HepG2 (cell line): ENCODE results near the gene FGD3. TPM values are rescaled to one million over a fixed set of nuclear protein-coding genes. Genes with fewer than 3 reads are reported as not detected.

Experiments
- ARHGAP35 ChIP-seq: sonication (generic); formaldehyde crosslinking; IDR thresholded peaks from 2 replicates; pipeline ENCODE4 v1.9.0; 2022; ENCODE audit warnings: mild to moderate bottlenecking, inconsistent platforms, moderate library complexity, missing genetic modification reagents, borderline replicate concordance
- CHD4 ChIP-seq: fragments of 200-600 bp; sonication (generic); IDR thresholded peaks from 2 replicates; pipeline ENCODE4 v1.7.0; 2017; ENCODE audit warnings: mild to moderate bottlenecking, low read length, borderline replicate concordance
- EED ChIP-seq: sonication (generic); formaldehyde crosslinking; IDR thresholded peaks from 2 replicates; pipeline ENCODE4 v1.5.0; 2020; ENCODE audit warnings: mild to moderate bottlenecking, missing genetic modification reagents
- FOXM1 ChIP-seq: sonication (generic); formaldehyde crosslinking; IDR thresholded peaks from 2 replicates; pipeline ENCODE4 v1.5.0; 2020; ENCODE audit warnings: missing genetic modification reagents
- HOXD1 ChIP-seq: sonication (generic); formaldehyde crosslinking; IDR thresholded peaks from 2 replicates; pipeline ENCODE4 v1.5.0; 2020; ENCODE audit warnings: missing genetic modification reagents
- KAT8 ChIP-seq: IDR thresholded peaks from 2 replicates; pipeline ENCODE4 v1.6.1; 2016; ENCODE audit warnings: missing genetic modification reagents, missing compliant biosample characterization
- KDM3A ChIP-seq: IDR thresholded peaks from 2 replicates; pipeline ENCODE4 v1.6.1; 2018; ENCODE audit warnings: low read depth, missing compliant biosample characterization
- KDM5A ChIP-seq: fragments of 200-600 bp; sonication (generic); IDR thresholded peaks from 2 replicates; pipeline ENCODE4 v1.7.0; 2018; ENCODE audit warnings: antibody characterized with exemption, mild to moderate bottlenecking, low read length, borderline replicate concordance
- MTA3 ChIP-seq: sonication (generic); formaldehyde crosslinking; IDR thresholded peaks from 2 replicates; pipeline ENCODE4 v1.4.0; 2020; ENCODE audit warnings: missing genetic modification reagents
- NCOR1 ChIP-seq: fragments of 200-600 bp; sonication (generic); IDR thresholded peaks from 2 replicates; pipeline ENCODE4 v1.7.0; 2017; ENCODE audit warnings: antibody characterized with exemption, low read length, borderline replicate concordance
- NFIC ChIP-seq: IDR thresholded peaks from 2 replicates; pipeline ENCODE4 v1.6.1; 2012; ENCODE audit warnings: mild to moderate bottlenecking, low read length, inconsistent platforms
- NONO ChIP-seq, 2 experiments: fragments of 450-650 bp in 1 of 2; sonication (generic) in 1 of 2; formaldehyde crosslinking in 1 of 2; IDR thresholded peaks in 1 of 2; conservative IDR thresholded peaks in 1 of 2; 2 replicates each; pipeline versions ENCODE4 v1.6.1 to v1.8.0; 2017 to 2022; ENCODE audit warnings: mild to moderate bottlenecking in 1 of 2, missing genetic modification reagents in 1 of 2, moderate library complexity in 1 of 2
- NR1H2 ChIP-seq: sonication (generic); formaldehyde crosslinking; IDR thresholded peaks from 2 replicates; pipeline ENCODE4 v1.8.1; 2022; ENCODE audit warnings: low read depth, missing genetic modification reagents, borderline replicate concordance
- PRPF4 ChIP-seq: fragments of 200-400 bp; formaldehyde crosslinking; IDR thresholded peaks from 2 replicates; pipeline ENCODE4 v1.6.1; 2016; ENCODE audit warnings: low read length, low read depth; ENCODE audit not compliant: poor library complexity, severe bottlenecking
- RARA ChIP-seq: IDR thresholded peaks from 2 replicates; pipeline ENCODE4 v1.6.1; 2016; ENCODE audit warnings: missing genetic modification reagents, missing compliant biosample characterization
- TBX3 ChIP-seq: fragments of 450-650 bp; IDR thresholded peaks from 2 replicates; pipeline ENCODE4 v1.6.1; 2017; ENCODE audit warnings: antibody characterized with exemption, mild to moderate bottlenecking, inconsistent platforms, borderline replicate concordance
- TCF7L2 ChIP-seq: IDR thresholded peaks from 2 replicates; pipeline ENCODE4 v1.6.1; 2011; ENCODE audit warnings: mild to moderate bottlenecking, low read depth, low read length, moderate library complexity
- U2AF2 ChIP-seq: fragments of 200-400 bp; formaldehyde crosslinking; IDR thresholded peaks from 2 replicates; pipeline ENCODE4 v1.6.1; 2017; ENCODE audit warnings: low read depth, mild to moderate bottlenecking, low read length
- ZMYM4 ChIP-seq: sonication (generic); formaldehyde crosslinking; IDR thresholded peaks from 2 replicates; pipeline ENCODE4 v1.8.1; 2023; ENCODE audit warnings: mild to moderate bottlenecking, missing genetic modification reagents
- ZNF781 ChIP-seq: sonication (generic); formaldehyde crosslinking; IDR thresholded peaks from 2 replicates; pipeline ENCODE4 v1.5.1; 2020; ENCODE audit warnings: borderline replicate concordance, mild to moderate bottlenecking, missing genetic modification reagents; ENCODE audit errors: not compliant biosample characterization
- ZNF792 ChIP-seq: IDR thresholded peaks from 2 replicates; pipeline ENCODE4 v1.6.1; 2016
- ZNF878 ChIP-seq: sonication (generic); formaldehyde crosslinking; IDR thresholded peaks from 2 replicates; pipeline ENCODE4 v1.8.1; 2023; ENCODE audit warnings: mild to moderate bottlenecking, missing genetic modification reagents, moderate library complexity
- ZNF891 ChIP-seq: sonication (generic); formaldehyde crosslinking; IDR thresholded peaks from 2 replicates; pipeline ENCODE4 v1.5.0; 2020; ENCODE audit warnings: mild to moderate bottlenecking, missing genetic modification reagents
- ZSCAN20 ChIP-seq: sonication (generic); formaldehyde crosslinking; IDR thresholded peaks from 2 replicates; pipeline ENCODE4 v1.4.0; 2020; ENCODE audit warnings: missing genetic modification reagents, mild to moderate bottlenecking, borderline replicate concordance
- ZSCAN30 ChIP-seq: sonication (generic); formaldehyde crosslinking; IDR thresholded peaks from 2 replicates; pipeline ENCODE4 v1.5.0; 2020; ENCODE audit warnings: mild to moderate bottlenecking, missing genetic modification reagents
- polyA plus RNA-seq, 8 experiments: library from polyadenylated mRNA; depleted of rRNA in 3 of 8; stranded (reverse) in 7 of 8; unstranded in 1 of 8; fragments of >200 nt; fragmentation: Illumina TruSeq in 4 of 8; extraction: Trizol in 4 of 8; gene quantifications; 2 replicates each; pipeline versions ENCODE4 v1.2.1 to v1.2.3, GENCODE V29; 2011 to 2016; ENCODE audit warnings: low read depth in 4 of 8, missing spikeins in 1 of 8, mixed read lengths in 1 of 8; ENCODE audit not compliant: insufficient read depth in 1 of 8
- total RNA-seq, 5 experiments: library from RNA; depleted of rRNA; stranded (reverse); fragments of >200 nt; fragmentation: Illumina TruSeq; extraction: Trizol; gene quantifications; 2 replicates each; pipeline ENCODE4 v1.2.3, GENCODE V29; 2016; ENCODE audit warnings: low read depth in 1 of 5
- TF ChIP-seq, protein P1 (sequence below): sonication (generic); formaldehyde crosslinking; IDR thresholded peaks from 2 replicates; pipeline ENCODE4 v1.4.0; 2020; ENCODE audit warnings: missing genetic modification reagents, borderline replicate concordance
- TF ChIP-seq, protein P2 (sequence below): sonication (generic); formaldehyde crosslinking; IDR thresholded peaks from 2 replicates; pipeline ENCODE4 v1.5.0; 2020; ENCODE audit warnings: missing genetic modification reagents

Gene FGD3
- total and polyA plus RNA-seq, 2 of the 13 experiments (the other 11 are each of a cell fraction or from before 2014, with no cell fraction given), result 0.53 to 1.1 TPM

DNA sequence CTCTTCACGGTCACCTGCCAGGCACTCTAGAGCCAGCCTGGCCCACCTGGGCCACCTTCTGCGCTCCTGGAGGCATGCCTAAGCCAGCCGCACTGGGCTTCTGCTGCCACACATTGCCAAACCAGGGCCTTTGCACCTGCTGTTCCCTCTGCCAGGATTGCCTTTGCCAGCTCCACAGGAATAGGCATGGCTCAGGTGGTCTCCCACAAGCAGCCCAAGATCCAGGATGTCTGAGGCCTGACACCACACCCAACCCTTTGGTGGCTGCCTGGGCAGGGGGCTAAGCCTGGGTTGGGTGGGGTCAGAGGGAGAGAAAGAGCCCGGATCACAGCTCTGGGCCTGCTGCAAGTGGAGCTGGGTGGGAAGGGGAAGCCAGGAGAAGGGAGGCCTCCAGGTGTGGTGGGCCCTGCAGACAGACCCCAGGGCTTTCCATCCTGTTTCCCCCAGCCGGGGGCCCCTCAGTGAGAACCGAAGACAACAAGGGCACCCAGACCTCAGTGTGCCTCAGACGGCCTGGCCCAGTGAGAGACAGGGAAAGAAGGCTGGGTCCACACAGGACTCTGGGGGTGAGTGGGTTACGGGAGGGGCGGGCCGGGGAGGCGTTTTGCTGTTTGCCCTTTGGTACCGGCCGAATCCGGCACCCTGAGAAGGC lies 110.5 kb downstream of the FGD3 start (continued):
- TF ChIP-seq PRPF4 (no peak), KAT8 (CRISPR knock-in tag) (0 out of 2 replicates have a peak, but pooled peaks have one; percentile 11), ZSCAN30 (CRISPR knock-in tag) (no peak), TBX3 (no peak), KDM3A (CRISPR knock-in tag) (no peak), ZNF781 (CRISPR knock-in tag) (no peak), HOXD1 (CRISPR knock-in tag) (no peak), ZSCAN20 (no peak), MTA3 (CRISPR knock-in tag) (no peak), CHD4 (no peak), KDM5A (no peak), NFIC (no peak), RARA (CRISPR knock-in tag) (no peak), FOXM1 (CRISPR knock-in tag) (no peak), NCOR1 (no peak), ZNF792 (CRISPR knock-in tag) (no peak), NONO (IDR thresholded peaks at IDR 0.05) (no peak), NONO (CRISPR knock-in tag; conservative IDR thresholded peaks at IDR 0.05) (no peak), ZMYM4 (CRISPR knock-in tag) (no peak), ARHGAP35 (CRISPR knock-in tag) (no peak), TCF7L2 (no peak), U2AF2 (no peak), ZNF878 (CRISPR knock-in tag) (no peak), ZNF891 (CRISPR knock-in tag) (no peak), NR1H2 (no peak), EED (CRISPR knock-in tag) (0 out of 2 replicates have a peak, but pooled peaks have one; percentile 23)
- TF ChIP-seq, protein P1, sequence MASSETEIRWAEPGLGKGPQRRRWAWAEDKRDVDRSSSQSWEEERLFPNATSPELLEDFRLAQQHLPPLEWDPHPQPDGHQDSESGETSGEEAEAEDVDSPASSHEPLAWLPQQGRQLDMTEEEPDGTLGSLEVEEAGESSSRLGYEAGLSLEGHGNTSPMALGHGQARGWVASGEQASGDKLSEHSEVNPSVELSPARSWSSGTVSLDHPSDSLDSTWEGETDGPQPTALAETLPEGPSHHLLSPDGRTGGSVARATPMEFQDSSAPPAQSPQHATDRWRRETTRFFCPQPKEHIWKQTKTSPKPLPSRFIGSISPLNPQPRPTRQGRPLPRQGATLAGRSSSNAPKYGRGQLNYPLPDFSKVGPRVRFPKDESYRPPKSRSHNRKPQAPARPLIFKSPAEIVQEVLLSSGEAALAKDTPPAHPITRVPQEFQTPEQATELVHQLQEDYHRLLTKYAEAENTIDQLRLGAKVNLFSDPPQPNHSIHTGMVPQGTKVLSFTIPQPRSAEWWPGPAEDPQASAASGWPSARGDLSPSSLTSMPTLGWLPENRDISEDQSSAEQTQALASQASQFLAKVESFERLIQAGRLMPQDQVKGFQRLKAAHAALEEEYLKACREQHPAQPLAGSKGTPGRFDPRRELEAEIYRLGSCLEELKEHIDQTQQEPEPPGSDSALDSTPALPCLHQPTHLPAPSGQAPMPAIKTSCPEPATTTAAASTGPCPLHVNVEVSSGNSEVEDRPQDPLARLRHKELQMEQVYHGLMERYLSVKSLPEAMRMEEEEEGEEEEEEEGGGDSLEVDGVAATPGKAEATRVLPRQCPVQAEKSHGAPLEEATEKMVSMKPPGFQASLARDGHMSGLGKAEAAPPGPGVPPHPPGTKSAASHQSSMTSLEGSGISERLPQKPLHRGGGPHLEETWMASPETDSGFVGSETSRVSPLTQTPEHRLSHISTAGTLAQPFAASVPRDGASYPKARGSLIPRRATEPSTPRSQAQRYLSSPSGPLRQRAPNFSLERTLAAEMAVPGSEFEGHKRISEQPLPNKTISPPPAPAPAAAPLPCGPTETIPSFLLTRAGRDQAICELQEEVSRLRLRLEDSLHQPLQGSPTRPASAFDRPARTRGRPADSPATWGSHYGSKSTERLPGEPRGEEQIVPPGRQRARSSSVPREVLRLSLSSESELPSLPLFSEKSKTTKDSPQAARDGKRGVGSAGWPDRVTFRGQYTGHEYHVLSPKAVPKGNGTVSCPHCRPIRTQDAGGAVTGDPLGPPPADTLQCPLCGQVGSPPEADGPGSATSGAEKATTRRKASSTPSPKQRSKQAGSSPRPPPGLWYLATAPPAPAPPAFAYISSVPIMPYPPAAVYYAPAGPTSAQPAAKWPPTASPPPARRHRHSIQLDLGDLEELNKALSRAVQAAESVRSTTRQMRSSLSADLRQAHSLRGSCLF (CRISPR knock-in tag), result no peak
- TF ChIP-seq, protein P2, sequence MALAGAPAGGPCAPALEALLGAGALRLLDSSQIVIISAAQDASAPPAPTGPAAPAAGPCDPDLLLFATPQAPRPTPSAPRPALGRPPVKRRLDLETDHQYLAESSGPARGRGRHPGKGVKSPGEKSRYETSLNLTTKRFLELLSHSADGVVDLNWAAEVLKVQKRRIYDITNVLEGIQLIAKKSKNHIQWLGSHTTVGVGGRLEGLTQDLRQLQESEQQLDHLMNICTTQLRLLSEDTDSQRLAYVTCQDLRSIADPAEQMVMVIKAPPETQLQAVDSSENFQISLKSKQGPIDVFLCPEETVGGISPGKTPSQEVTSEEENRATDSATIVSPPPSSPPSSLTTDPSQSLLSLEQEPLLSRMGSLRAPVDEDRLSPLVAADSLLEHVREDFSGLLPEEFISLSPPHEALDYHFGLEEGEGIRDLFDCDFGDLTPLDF (CRISPR knock-in tag), result no peak
